ENCODE results near the gene TMC2.

GRCh38 chr20:2631228-2631627 is 94.9 kb downstream of the TMC2 start:
- TF ChIP-seq CTCF (conservative IDR thresholded peaks at IDR 0.05; ENCODE audit: low read depth, low read length) (no peak), POLR2A (IDR thresholded peaks at IDR 0.05; ENCODE audit: low read depth, low read length) (no peak), MAFK (IDR thresholded peaks at IDR 0.05; ENCODE audit: low read depth, low read length) (no peak), CEBPB (IDR thresholded peaks at IDR 0.05; ENCODE audit: low read depth, low read length) (no peak), RAD21 (IDR thresholded peaks at IDR 0.05; ENCODE audit: low read length) (no peak), RFX5 (IDR thresholded peaks at IDR 0.05; ENCODE audit: low read depth, low read length) (no peak), RCOR1 (IDR thresholded peaks at IDR 0.05; ENCODE audit: insufficient replicate concordance, low read length) (no peak), MXI1 (IDR thresholded peaks at IDR 0.05; ENCODE audit: borderline replicate concordance, low read depth, low read length) (no peak), ELK1 (IDR thresholded peaks at IDR 0.05; ENCODE audit: borderline replicate concordance, low read depth, low read length) (no peak), MAZ (IDR thresholded peaks at IDR 0.05; ENCODE audit: borderline replicate concordance, low read depth, low read length) (no peak), BHLHE40 (IDR thresholded peaks at IDR 0.05; ENCODE audit: low read depth, low read length) (no peak), CHD1 (IDR thresholded peaks at IDR 0.05; ENCODE audit: low read depth, low read length) (no peak)
